Tibial nerve (tissue), 3 donors: ENCODE data around the gene ADGRF5.

ENCODE experiments used
- POLR2A ChIP-seq, 2 donors: fragments of 450-650 bp; IDR thresholded peaks; one replicate each; pipeline ENCODE4 v1.6.1; 2017; ENCODE audit warnings: antibody characterized with exemption in 2 of 2, mild to moderate bottlenecking in 2 of 2, moderate library complexity in 2 of 2
- TF ChIP-seq, protein P1 (sequence below), 5 experiments: fragments of 200-600 bp in 3 of 5; fragments of 450-650 bp in 2 of 5; sonication (generic) in 3 of 5; IDR thresholded peaks; one replicate each; pipeline ENCODE4 v1.5.1; 2016 to 2019; ENCODE audit warnings: antibody characterized with exemption in 5 of 5, mild to moderate bottlenecking in 3 of 5, moderate library complexity in 2 of 5

DNA sequence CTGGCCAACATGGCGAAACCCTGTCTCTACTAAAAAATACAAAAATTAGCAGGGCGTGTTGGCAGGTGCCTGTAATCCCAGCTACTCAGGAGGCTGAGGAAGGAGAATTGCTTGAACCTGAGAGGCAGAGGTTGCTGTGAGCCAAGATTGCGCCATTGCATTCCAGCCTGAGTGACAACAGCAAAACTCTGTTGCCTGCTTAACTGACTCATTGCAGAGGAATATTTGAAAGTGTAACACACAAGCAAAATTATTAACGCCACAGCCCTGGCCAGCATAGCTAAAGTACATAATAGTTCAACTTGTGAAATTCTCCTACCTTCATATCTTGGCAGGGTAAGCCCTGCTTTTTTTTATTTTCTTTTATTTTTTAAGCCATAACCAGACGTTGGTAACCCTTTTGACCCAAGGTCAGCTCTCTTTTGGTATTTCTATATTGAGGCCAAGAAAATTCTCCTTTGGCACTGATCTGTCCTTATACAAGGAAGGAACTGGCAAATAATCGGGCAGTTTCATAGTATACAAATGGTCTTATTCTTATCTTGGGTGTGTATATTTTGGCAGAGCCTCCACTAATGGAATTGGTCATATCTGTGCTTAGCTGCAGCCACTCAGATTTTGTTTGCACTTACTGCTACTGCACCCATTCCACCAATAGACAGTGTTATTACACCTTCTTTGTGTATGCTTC lies 4.0 kb upstream of the ADGRF5 start:
- TF ChIP-seq, protein P1, sequence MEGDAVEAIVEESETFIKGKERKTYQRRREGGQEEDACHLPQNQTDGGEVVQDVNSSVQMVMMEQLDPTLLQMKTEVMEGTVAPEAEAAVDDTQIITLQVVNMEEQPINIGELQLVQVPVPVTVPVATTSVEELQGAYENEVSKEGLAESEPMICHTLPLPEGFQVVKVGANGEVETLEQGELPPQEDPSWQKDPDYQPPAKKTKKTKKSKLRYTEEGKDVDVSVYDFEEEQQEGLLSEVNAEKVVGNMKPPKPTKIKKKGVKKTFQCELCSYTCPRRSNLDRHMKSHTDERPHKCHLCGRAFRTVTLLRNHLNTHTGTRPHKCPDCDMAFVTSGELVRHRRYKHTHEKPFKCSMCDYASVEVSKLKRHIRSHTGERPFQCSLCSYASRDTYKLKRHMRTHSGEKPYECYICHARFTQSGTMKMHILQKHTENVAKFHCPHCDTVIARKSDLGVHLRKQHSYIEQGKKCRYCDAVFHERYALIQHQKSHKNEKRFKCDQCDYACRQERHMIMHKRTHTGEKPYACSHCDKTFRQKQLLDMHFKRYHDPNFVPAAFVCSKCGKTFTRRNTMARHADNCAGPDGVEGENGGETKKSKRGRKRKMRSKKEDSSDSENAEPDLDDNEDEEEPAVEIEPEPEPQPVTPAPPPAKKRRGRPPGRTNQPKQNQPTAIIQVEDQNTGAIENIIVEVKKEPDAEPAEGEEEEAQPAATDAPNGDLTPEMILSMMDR (IDR thresholded peaks at IDR 0.05), result no peak
- TF ChIP-seq POLR2A (IDR thresholded peaks at IDR 0.05), result no peak
